Measurements from ENCODE around the gene SORBS1.

The SORBS1 gene

DNA sequence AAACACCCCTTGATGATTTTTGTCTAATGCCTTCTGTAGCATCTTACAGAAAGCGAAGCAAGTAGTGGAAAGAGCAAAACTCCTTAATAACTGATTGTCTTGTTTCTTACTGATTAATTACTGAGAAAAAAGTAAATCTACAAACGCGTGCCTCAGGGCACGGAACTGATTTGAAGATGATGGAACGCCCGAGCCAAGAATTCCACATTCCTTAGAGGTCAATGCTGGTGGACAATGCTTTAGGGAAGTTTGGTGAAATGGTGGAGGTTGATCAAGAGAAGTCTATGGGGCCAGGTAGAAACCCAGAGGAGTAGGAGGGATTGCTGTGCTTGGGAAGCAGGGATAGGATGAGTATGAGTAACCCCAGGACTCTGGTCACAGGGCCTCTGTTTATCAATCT lies 5.0 kb upstream of the SORBS1 start:
- no peak for DNase-seq (ENCODE audit: low read depth, low spot score)

DNA sequence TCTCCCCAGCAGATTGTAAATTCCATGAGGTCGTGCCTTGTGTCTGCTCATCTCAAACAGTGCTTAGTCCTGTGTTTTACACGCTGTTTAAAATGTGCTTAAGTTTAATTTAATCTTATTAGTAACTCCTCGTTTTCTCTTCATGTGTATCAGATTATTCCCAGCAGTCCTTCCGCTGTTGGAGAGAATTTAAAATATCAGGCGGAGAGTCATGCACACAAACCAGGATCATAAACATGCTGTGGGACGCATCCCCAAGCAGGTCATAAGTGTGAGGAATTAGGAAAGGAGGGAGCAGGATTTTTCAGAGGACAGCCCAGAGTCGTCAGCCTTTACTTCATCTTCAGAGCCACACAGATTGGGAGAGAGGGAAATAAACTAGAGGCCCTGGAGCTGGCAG lies 4.2 kb upstream of the SORBS1 start:
- no peak for DNase-seq (ENCODE audit: low read depth, low spot score)

DNA sequence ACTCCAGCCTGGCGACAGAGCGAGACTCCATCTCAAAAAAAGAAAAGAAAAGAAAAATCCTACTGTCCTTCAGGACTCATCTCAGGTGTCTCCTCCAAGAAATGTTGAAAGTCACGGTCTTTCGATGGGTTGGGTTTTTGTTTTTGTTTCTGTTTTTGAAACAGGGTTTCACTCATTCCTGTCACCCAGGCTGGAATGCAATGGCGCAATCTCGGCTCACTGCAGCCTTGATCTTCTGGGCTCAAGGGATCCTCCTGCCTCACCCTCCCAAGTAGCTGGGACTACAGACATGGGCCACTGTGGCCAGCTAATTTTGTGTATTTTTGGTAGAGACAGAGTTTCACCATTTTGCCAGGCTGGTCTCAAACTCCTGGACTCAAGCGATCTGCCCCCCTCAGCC lies 3.1 kb upstream of the SORBS1 start:
- DNase-seq (ENCODE audit: low read depth, low spot score) = no peak

GRCh38 chr10:95562341-95562965 lies 1.3 kb upstream of the SORBS1 start:
- no peak for DNase-seq (ENCODE audit: low read depth, low spot score)

DNA sequence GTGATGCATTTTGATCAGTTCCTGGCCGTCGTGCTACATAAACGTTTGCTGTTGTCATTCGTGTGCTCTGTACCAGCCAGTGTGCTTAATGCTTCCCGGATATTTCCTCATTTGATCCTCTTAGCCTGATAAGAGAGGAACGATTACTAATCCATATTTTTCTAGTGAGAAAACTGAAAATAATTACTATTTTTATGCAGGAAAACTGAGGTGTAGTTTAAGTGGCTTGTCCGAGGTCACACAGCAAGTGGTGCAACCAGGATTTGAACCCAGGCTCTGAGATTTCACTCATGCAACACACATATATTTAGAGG lies 650 bp upstream of the SORBS1 start:
- DNase-seq (ENCODE audit: low read depth, low spot score) = no peak

GRCh38 chr10:95560278-95561176 lies 644 bp downstream of the SORBS1 start:
- DNase-seq (ENCODE audit: low read depth, low spot score) = no peak

GRCh38 chr10:95559896-95560277 lies 1.3 kb downstream of the SORBS1 start:
- DNase-seq (ENCODE audit: low read depth, low spot score) = no peak

- no peak for DNase-seq (ENCODE audit: low read depth, low spot score)
Observed at GRCh38 chr10:95559471-95559870, 1.7 kb downstream of the SORBS1 start.

DNA sequence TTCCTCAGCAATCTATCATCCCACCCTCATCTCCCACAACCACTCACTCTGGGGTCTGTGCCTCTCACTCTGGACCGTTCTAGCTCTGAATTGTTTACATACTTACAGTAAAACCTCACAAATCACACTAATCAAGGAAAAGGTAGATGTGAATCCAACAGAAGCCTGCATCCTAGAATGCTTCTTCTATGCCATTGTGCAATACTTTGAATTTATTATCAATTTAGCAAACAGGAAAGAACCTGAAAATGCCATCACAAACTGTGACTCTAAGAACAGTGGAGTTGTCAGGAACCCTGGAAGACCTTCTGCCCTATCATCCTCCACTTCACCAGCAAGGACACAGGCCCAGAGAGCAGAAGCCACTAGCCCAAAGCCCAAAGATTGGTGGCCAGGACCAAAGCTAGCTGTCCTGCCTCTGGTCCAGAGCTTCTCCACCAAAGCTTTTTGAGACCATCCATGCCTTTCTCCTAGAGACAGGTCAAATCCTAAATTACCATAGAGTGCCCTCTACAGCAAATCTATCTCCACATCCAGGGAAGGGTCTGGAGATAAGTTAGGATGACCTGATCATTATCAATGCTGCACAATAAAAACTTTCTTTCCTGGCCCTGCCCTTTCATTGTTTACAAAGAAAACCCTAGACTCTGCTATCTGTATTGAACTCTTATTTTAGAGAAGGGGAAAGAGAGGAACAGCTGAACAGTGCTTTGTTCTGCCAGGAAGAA lies 2.4 kb downstream of the SORBS1 start:
- DNase-seq (ENCODE audit: low read depth, low spot score) = no peak

DNA sequence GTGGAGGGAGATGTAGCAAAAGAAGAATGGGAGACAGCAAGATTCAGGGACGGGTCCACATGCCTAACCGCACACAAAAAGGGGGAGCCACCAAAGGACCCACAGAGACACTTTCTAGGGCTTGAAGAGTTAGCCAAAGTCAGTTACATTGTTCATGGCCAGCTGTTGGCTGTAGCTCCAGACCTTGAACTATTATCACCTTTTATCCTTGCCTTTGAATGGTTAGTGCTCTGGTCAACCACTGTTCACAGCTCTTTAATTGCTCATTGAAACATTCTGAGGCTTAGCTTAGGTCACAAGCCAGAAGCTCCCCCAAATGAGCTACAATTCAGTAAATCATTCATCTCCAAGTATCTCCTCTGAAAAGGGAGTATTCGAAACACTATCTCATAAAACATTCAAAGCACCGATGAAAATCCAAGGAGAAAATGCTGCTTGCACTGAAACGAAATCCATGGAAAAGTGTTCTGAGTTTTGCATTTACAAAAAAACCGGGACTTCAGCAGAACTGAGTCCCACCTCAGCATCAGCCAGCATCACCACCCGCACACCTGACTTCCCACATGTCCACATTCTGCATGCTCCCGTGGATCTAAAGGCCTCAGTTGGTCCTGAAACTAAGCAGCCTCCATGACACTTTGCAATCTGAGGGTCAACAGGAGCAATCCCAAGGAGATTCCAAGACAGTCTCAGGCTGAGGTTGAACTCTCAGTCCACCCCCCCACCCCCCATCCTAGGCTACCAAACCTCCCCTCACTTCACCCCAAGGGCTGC lies 4.0 kb downstream of the SORBS1 start:
- DNase-seq (ENCODE audit: low read depth, low spot score) = no peak

DNA sequence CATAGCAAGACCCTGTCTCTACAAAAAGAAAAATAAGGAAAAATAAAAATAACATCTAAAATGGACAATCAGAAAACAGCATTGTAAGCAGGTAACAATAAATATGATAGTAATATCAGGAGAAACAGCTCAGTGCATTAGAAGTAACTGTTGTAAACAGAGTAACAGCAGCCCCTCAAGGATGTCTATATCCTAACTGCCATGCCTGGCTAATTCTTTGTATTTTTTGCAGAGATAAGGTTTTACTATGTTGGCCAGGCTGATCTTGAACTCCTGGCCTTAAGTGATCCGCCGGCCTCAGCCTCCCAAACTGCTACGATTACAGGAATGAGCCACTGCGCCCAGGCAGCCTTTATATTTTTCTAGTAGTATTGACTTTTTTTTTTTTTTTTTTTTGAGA lies 7.5 kb downstream of the SORBS1 start:
- DNase-seq (ENCODE audit: low read depth, low spot score) = no peak

DNA sequence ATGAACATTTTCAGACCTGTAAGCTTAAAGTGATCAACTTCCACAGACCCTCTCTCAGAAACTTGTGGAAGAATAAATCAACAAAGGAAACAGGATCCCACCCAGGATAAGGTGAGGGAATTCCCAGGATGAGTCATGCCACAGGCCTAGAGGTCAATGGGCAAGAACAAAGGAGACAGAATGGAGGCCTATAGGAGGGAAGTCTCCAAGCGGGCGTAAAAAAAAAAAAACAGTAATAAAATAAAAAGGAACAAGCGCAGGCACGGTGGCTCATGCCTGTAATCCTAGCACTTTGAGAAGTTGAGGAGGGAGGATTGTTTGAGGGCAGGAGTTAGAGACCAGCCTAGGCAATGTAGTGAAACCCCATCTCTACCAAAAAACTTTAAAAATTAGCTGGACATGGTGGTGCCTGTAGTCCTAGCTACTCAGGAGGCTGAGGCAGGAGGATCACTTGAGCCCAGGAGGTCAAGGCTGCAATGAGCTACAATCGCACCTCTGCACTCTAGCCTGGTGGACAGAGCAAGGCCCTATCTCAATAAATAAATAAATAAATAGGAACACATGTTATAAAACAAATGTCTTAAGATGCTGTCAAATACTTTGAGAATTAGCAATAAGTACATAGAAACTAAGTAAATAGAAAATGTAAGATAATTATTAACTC lies 8.4 kb downstream of the SORBS1 start:
- DNase-seq (ENCODE audit: low read depth, low spot score) = no peak

- no peak for DNase-seq (ENCODE audit: low read depth, low spot score)
Observed at GRCh38 chr10:95550073-95550672, 11.0 kb downstream of the SORBS1 start.

DNA sequence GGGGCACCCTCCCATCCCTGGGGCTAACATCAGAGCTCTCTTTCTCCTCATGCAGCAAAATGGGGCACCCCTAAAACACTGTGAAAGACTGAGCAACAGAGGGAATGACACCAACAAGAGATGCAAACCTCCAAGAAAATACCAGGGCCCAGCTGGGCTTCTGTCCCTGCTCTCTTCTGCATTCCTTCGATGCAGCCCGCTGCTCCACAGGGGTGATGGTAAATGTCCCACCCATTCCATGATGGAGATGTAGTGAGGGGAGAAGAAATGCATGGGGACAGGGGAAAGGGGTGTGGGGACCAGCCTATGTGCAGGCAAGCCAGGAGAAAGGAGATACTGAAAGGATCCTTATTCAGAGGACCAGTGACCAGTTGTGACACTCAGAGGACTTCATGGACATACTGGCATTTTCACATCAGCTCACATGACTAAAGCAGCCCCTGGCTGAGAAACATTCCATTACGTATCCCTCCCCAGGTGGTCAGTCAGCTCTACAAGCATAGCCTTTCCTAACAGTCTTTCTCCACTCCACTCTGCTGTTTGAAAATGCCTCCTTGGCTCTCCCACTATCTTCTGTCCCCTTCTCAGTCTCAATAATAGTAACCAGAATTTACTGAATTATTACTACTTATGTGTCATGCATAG lies 13.3 kb downstream of the SORBS1 start:
- no peak for DNase-seq (ENCODE audit: low read depth, low spot score)

- DNase-seq (ENCODE audit: low read depth, low spot score) = no peak
Observed at GRCh38 chr10:95547197-95547596, 14.0 kb downstream of the SORBS1 start.

- DNase-seq (ENCODE audit: low read depth, low spot score) = no peak
Observed at GRCh38 chr10:95545981-95546380, 15.2 kb downstream of the SORBS1 start.

GRCh38 chr10:95544783-95545500 lies 16.2 kb downstream of the SORBS1 start:
- no peak for DNase-seq (ENCODE audit: low read depth, low spot score)

- DNase-seq (ENCODE audit: low read depth, low spot score) = no peak
Observed at GRCh38 chr10:95543459-95543858, 17.7 kb downstream of the SORBS1 start.

DNA sequence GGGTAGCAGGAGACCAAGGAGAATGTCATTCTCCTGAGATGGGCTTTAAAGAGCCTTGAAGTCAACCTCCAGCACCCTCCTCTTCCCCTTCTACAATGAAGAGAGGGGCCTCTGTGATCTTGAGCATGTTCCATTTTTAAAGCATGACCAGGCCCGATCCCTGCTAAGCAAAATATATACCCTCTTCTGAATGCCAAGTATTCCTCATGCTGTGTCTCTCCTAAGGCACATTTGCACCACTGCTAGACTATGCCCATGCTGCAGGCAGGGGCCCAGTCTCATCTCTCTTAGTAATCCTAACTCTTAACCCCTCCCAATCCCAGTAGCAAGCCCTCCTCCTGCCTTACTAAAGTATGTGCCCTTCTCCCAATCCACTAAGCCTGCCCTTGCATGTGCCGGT lies 18.4 kb downstream of the SORBS1 start:
- no peak for DNase-seq (ENCODE audit: low read depth, low spot score)

- DNase-seq (ENCODE audit: low read depth, low spot score) = no peak
Observed at GRCh38 chr10:95542330-95542729, 18.8 kb downstream of the SORBS1 start.

Data from smooth muscle cell of the brain vasculature (primary cell).